Gastroesophageal sphincter (tissue), 3 donors: Measurements from ENCODE around the gene NR2C2.

Experiments
- EP300 ChIP-seq: sonication (generic); formaldehyde crosslinking; IDR thresholded peaks from one replicate; pipeline ENCODE4 v1.6.1; 2017; ENCODE audit warnings: antibody characterized with exemption, mild to moderate bottlenecking
- POLR2A ChIP-seq, 2 donors: fragments of 450-650 bp; IDR thresholded peaks; one replicate each; pipeline ENCODE4 v1.6.1; 2017; ENCODE audit warnings: antibody characterized with exemption in 2 of 2, mild to moderate bottlenecking in 2 of 2, moderate library complexity in 1 of 2
- POLR2AphosphoS5 ChIP-seq: sonication (generic); formaldehyde crosslinking; IDR thresholded peaks from one replicate; pipeline ENCODE4 v1.6.1; 2017; ENCODE audit warnings: antibody characterized with exemption
- TF ChIP-seq, protein P1 (sequence below), 4 experiments: fragments of 200-600 bp in 2 of 4; fragments of 450-650 bp in 2 of 4; sonication (generic) in 1 of 4; IDR thresholded peaks; one replicate each; pipeline ENCODE4 v1.5.1; 2017 to 2019; ENCODE audit warnings: antibody characterized with exemption in 4 of 4, mild to moderate bottlenecking in 2 of 4, moderate library complexity in 2 of 4

GRCh38 chr3:14909250-14909649 lies 38.1 kb upstream of the NR2C2 start:
- TF ChIP-seq, protein P1, sequence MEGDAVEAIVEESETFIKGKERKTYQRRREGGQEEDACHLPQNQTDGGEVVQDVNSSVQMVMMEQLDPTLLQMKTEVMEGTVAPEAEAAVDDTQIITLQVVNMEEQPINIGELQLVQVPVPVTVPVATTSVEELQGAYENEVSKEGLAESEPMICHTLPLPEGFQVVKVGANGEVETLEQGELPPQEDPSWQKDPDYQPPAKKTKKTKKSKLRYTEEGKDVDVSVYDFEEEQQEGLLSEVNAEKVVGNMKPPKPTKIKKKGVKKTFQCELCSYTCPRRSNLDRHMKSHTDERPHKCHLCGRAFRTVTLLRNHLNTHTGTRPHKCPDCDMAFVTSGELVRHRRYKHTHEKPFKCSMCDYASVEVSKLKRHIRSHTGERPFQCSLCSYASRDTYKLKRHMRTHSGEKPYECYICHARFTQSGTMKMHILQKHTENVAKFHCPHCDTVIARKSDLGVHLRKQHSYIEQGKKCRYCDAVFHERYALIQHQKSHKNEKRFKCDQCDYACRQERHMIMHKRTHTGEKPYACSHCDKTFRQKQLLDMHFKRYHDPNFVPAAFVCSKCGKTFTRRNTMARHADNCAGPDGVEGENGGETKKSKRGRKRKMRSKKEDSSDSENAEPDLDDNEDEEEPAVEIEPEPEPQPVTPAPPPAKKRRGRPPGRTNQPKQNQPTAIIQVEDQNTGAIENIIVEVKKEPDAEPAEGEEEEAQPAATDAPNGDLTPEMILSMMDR (IDR thresholded peaks at IDR 0.05), result no peak
- no peak for TF ChIP-seq POLR2AphosphoS5
- TF ChIP-seq POLR2A (IDR thresholded peaks at IDR 0.05), result no peak
- TF ChIP-seq EP300, result no peak
